HG02938 (cell line): ENCODE measurements around the gene PCGF2.

Experiments
- ATAC-seq: cut with Tn5 transposase; IDR thresholded peaks from one replicate; pipeline ENCODE4 v1.9.1; 2021; ENCODE audit warnings: mild to moderate bottlenecking, moderate library complexity; ENCODE audit not compliant: unreplicated experiment

The PCGF2 gene

GRCh38 chr17:38704606-38705522 is 43.3 kb downstream of the PCGF2 start, which contains the start of gene MLLT6:
TSS of gene MLLT6 (plus strand) at chr17:38705273. CDS start at chr17:38705633, 360 bp downstream.
- ATAC-seq = no peak

GRCh38 chr17:38703742-38704605 is 44.2 kb downstream of the PCGF2 start:
- no peak for ATAC-seq

GRCh38 chr17:38702916-38703741 is 45.0 kb downstream of the PCGF2 start:
- ATAC-seq = no peak

- no peak for ATAC-seq
Measured at GRCh38 chr17:38702166-38702915, 45.8 kb downstream of the PCGF2 start.

- no peak for ATAC-seq
Measured at GRCh38 chr17:38701504-38702165, 46.5 kb downstream of the PCGF2 start.

- no peak for ATAC-seq
Measured at GRCh38 chr17:38698760-38699159, 49.4 kb downstream of the PCGF2 start.

GRCh38 chr17:38697061-38697820 is 50.9 kb downstream of the PCGF2 start:
- no peak for ATAC-seq

GRCh38 chr17:38693700-38694329 is 54.3 kb downstream of the PCGF2 start:
- no peak for ATAC-seq

- ATAC-seq = no peak
Measured at GRCh38 chr17:38691154-38691553, 57.0 kb downstream of the PCGF2 start.

GRCh38 chr17:38690386-38690785 is 57.8 kb downstream of the PCGF2 start:
- ATAC-seq = no peak

- ATAC-seq = no peak
Measured at GRCh38 chr17:38687286-38687685, 60.9 kb downstream of the PCGF2 start.

GRCh38 chr17:38685491-38685890 is 62.6 kb downstream of the PCGF2 start:
- no peak for ATAC-seq
